Testis (tissue), 2 donors: ENCODE results near the gene ZNF408.

Experiments
- POLR2A ChIP-seq: fragments of 450-650 bp; IDR thresholded peaks from one replicate; pipeline ENCODE4 v1.6.1; 2017; ENCODE audit warnings: antibody characterized with exemption, mild to moderate bottlenecking, moderate library complexity
- TF ChIP-seq, protein P1 (sequence below), 3 experiments: fragments of 450-650 bp in 2 of 3; fragments of 200-600 bp in 1 of 3; sonication (generic) in 1 of 3; IDR thresholded peaks; one replicate each; pipeline ENCODE4 v1.5.1; 2016 to 2019; ENCODE audit warnings: antibody characterized with exemption in 3 of 3, mild to moderate bottlenecking in 2 of 3, moderate library complexity in 1 of 3

DNA sequence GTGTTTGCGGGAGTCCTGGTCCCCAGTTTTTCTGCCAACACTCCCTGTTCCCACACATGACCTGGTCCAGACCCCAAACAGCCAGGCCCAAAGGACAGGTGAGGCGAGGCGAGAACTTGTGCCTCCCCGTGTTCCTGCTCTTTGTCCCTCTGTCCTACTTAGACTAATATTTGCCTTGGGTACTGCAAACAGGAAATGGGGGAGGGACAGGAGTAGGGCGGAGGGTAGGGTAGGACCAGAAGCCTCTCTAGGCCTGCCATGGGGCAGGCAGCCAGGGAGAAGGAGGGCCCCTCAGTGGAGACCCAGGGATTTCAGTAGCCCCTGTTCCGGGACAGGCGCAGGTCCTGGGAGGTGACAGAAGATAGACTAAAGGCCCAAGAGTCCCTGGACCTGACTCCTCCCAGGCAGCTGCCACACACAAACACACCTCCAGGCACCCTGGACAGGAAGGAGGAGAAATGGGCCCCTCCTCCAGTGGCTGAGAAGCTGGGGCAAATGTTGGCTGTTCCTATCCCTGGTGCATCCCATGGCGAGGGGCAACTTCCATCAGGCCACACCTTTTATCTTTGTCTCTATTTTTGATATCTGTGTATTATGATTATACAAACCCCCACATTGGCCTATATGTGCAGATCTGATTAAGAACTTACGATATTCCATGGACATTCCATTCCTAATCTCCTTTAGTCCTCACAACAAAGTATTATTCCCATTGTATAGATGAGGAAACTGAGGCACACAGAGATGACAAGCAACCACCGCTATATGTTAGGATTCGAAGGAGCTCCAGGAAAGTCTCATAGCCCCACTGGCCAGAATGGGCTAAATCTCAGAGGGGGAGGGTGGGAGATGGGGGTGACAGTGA, 17.6 kb downstream of the ZNF408 start:
- TF ChIP-seq, protein P1, sequence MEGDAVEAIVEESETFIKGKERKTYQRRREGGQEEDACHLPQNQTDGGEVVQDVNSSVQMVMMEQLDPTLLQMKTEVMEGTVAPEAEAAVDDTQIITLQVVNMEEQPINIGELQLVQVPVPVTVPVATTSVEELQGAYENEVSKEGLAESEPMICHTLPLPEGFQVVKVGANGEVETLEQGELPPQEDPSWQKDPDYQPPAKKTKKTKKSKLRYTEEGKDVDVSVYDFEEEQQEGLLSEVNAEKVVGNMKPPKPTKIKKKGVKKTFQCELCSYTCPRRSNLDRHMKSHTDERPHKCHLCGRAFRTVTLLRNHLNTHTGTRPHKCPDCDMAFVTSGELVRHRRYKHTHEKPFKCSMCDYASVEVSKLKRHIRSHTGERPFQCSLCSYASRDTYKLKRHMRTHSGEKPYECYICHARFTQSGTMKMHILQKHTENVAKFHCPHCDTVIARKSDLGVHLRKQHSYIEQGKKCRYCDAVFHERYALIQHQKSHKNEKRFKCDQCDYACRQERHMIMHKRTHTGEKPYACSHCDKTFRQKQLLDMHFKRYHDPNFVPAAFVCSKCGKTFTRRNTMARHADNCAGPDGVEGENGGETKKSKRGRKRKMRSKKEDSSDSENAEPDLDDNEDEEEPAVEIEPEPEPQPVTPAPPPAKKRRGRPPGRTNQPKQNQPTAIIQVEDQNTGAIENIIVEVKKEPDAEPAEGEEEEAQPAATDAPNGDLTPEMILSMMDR (IDR thresholded peaks at IDR 0.05): no peak
- TF ChIP-seq POLR2A: no peak
